Endothelial cell of umbilical vein (primary cell): ENCODE measurements around the gene SEMG1.

ENCODE experiments used
- CTCF ChIP-seq, 2 donors: IDR thresholded peaks; 1 replicate in 1 of 2; 2 replicates in 1 of 2; pipeline ENCODE4 v1.5.1; 2011; ENCODE audit warnings: low read length in 2 of 2, mild to moderate bottlenecking in 2 of 2, moderate library complexity in 2 of 2, control low read depth in 1 of 2, inconsistent platforms in 1 of 2, low read depth in 1 of 2; ENCODE audit not compliant: insufficient read depth in 1 of 2; ENCODE audit errors: extremely low read depth in 1 of 2
- EZH2 ChIP-seq: IDR thresholded peaks from 2 replicates; pipeline ENCODE4 v1.6.1; 2012; ENCODE audit warnings: borderline replicate concordance, low read depth, mild to moderate bottlenecking, moderate library complexity, low read length, inconsistent platforms; ENCODE audit not compliant: severe bottlenecking
- POLR2A ChIP-seq: IDR thresholded peaks from 2 replicates; pipeline ENCODE4 v1.6.1; 2012; ENCODE audit warnings: low read depth, mild to moderate bottlenecking, control low read depth, low read length
- POLR2AphosphoS5 ChIP-seq: IDR thresholded peaks from 2 replicates; pipeline ENCODE4 v1.6.1; 2012; ENCODE audit warnings: low read depth, mild to moderate bottlenecking, control low read depth, low read length, moderate library complexity; ENCODE audit not compliant: insufficient read depth

- TF ChIP-seq POLR2A (no peak), EZH2 (no peak), POLR2AphosphoS5 (no peak), CTCF (IDR thresholded peaks at IDR 0.05; ENCODE audit: extremely low read depth in 1 of 2, insufficient read depth in 1 of 2, low read depth in 1 of 2, low read length in 2 of 2) (no peak)
These were observed 11.3 kb downstream of the SEMG1 start for GRCh38 chr20:45218124-45218523.
